GM18502 (cell line): ENCODE data around the gene CD207.
"Not testable (repeated sequence)": the region's sequence is repeated elsewhere in the genome, so short reads cannot be mapped to it uniquely, and the experiment has no call there.

ENCODE experiments used
- ATAC-seq: cut with Tn5 transposase; IDR thresholded peaks from one replicate; pipeline ENCODE4 v1.9.1; 2021; ENCODE audit warnings: mild to moderate bottlenecking; ENCODE audit not compliant: unreplicated experiment, poor library complexity

The CD207 gene

GRCh38 chr2:70830366-70830765 lies 5.2 kb downstream of the CD207 start:
- no peak for ATAC-seq

GRCh38 chr2:70829916-70830315 lies 5.7 kb downstream of the CD207 start:
- ATAC-seq = no peak

- no peak for ATAC-seq
Observed at GRCh38 chr2:70828914-70829824, 6.4 kb downstream of the CD207 start.

GRCh38 chr2:70828115-70828514 lies 7.5 kb downstream of the CD207 start:
- ATAC-seq = no peak

- ATAC-seq = no peak
Observed at GRCh38 chr2:70827388-70827787, 8.2 kb downstream of the CD207 start.

GRCh38 chr2:70826696-70827350 lies 8.8 kb downstream of the CD207 start:
- ATAC-seq = no peak

- no peak for ATAC-seq
Observed at GRCh38 chr2:70823249-70823648, 12.4 kb downstream of the CD207 start.

GRCh38 chr2:70822843-70823242 lies 12.8 kb downstream of the CD207 start:
- ATAC-seq = no peak

GRCh38 chr2:70820499-70820898 lies 15.1 kb downstream of the CD207 start, which contains the start of gene CLEC4F:
CLEC4F (minus strand) TSS chr2:70820599; CDS start chr2:70820523, 76 bp downstream.
- no peak for ATAC-seq

GRCh38 chr2:70817284-70817954 lies 18.2 kb downstream of the CD207 start:
- no peak for ATAC-seq

- no peak for ATAC-seq
Observed at GRCh38 chr2:70816726-70817125, 18.9 kb downstream of the CD207 start.

- no peak for ATAC-seq
Observed at GRCh38 chr2:70808983-70809958, 26.3 kb downstream of the CD207 start.

- no peak for ATAC-seq
Observed at GRCh38 chr2:70807828-70808118, 27.8 kb downstream of the CD207 start.

GRCh38 chr2:70807102-70807827 lies 28.4 kb downstream of the CD207 start:
- no peak for ATAC-seq

- ATAC-seq = no peak
Observed at GRCh38 chr2:70806620-70807019, 29.0 kb downstream of the CD207 start.

- no peak for ATAC-seq
Observed at GRCh38 chr2:70806013-70806412, 29.6 kb downstream of the CD207 start.

- ATAC-seq = no peak
Observed at GRCh38 chr2:70801607-70802263, 33.9 kb downstream of the CD207 start.

- ATAC-seq = no peak
Observed at GRCh38 chr2:70799706-70800105, 35.9 kb downstream of the CD207 start.

- ATAC-seq = not testable (repeated sequence)
Observed at GRCh38 chr2:70797996-70798395, 37.6 kb downstream of the CD207 start.
